Lower lobe of right lung (tissue), 2 donors: ENCODE measurements around the gene EIF4G2. TPM values are rescaled to one million over a fixed set of nuclear protein-coding genes. Genes with fewer than 3 reads are reported as not detected.

Source experiments
- ATAC-seq, 2 donors: fragments of 200-7000 bp; cut with Tn5 transposase; one replicate each; pipeline ENCODE4 v1.9.1; 2020 to 2022; ENCODE audit warnings: mild to moderate bottlenecking in 2 of 2, moderate library complexity in 2 of 2
- DNase-seq: peaks from one replicate; pipeline ENCODE4 v3.0.0-alpha.2; 2020
- H3K27ac ChIP-seq: fragments of 200-600 bp; one replicate; pipeline ENCODE4 v1.8.0; 2022
- H3K27me3 ChIP-seq: fragments of 200-600 bp; one replicate; pipeline ENCODE4 v1.8.0; 2022; ENCODE audit warnings: low read depth
- H3K36me3 ChIP-seq: fragments of 200-600 bp; one replicate; pipeline ENCODE4 v1.8.0; 2022; ENCODE audit warnings: mild to moderate bottlenecking
- H3K4me1 ChIP-seq: fragments of 200-600 bp; one replicate; pipeline ENCODE4 v1.8.0; 2022
- H3K4me3 ChIP-seq: fragments of 200-600 bp; one replicate; pipeline ENCODE4 v1.8.0; 2022; ENCODE audit warnings: mild to moderate bottlenecking
- H3K9me3 ChIP-seq: fragments of 200-600 bp; one replicate; pipeline ENCODE4 v1.8.0; 2022
- intact Hi-C: fragments of 100-400 bp; cut with DNase I; formaldehyde crosslinking; loops from one replicate; pipeline ENCODE4 v1.11.0; 2022
- total RNA-seq: library from RNA; stranded (reverse); fragmentation: NEBNext Ultra II Directional; extraction: Animal tissue kit (Norgen Biotek cat#: 25700); gene quantifications from one replicate; pipeline ENCODE4 v1.2.1, GENCODE V29; 2021
- TF ChIP-seq, protein P1 (sequence below): fragments of 200-600 bp; IDR thresholded peaks from one replicate; pipeline ENCODE4 v1.8.0; 2022; ENCODE audit warnings: antibody characterized with exemption, mild to moderate bottlenecking
- donor health status: DM: no; HTN: yes; CAD: no; lungs with severe emphysema.

EIF4G2 gene
- total RNA-seq, 1 donor from 2014 or later: 778 TPM

DNA sequence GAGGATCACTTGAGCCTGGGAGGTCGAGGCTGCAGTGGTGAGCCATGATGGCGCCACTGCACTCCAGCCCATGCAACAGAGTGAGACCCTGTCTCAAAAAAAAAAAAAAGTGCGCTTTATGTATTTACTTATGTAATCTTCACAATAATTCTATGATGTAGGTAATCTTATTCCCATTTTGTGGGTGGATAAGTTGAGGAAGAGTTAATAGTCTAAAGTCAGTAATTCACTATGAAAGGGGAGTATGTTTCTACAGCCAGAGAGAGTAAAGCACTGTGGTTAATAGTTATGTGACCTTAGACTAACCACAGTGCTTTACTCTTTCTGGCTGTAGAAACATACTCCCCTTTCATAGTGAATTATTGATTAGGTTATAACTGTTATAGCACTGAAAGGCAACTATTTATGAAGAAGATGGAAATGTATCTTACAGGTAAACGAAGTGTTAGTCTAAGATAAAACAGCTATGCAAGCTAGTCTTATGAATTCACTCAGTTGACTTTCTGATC is 45.8 kb downstream of the EIF4G2 start:
- no peaks in the 10 kb centered on the region for H3K4me1 ChIP-seq
- ATAC-seq: no peak
- H3K9me3 ChIP-seq: no peaks in the 10 kb centered on the region
- H3K4me3 ChIP-seq: no peak overlapping the region
- H3K36me3 ChIP-seq: peaks cover 7% of the 10 kb centered on the region
- no peak overlapping the region for H3K27ac ChIP-seq
- no peaks in the 10 kb centered on the region for H3K27me3 ChIP-seq
- TF ChIP-seq, protein P1, sequence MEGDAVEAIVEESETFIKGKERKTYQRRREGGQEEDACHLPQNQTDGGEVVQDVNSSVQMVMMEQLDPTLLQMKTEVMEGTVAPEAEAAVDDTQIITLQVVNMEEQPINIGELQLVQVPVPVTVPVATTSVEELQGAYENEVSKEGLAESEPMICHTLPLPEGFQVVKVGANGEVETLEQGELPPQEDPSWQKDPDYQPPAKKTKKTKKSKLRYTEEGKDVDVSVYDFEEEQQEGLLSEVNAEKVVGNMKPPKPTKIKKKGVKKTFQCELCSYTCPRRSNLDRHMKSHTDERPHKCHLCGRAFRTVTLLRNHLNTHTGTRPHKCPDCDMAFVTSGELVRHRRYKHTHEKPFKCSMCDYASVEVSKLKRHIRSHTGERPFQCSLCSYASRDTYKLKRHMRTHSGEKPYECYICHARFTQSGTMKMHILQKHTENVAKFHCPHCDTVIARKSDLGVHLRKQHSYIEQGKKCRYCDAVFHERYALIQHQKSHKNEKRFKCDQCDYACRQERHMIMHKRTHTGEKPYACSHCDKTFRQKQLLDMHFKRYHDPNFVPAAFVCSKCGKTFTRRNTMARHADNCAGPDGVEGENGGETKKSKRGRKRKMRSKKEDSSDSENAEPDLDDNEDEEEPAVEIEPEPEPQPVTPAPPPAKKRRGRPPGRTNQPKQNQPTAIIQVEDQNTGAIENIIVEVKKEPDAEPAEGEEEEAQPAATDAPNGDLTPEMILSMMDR: no peak
- intact Hi-C loops: no loop called here
- DNase-seq: no peak

DNA sequence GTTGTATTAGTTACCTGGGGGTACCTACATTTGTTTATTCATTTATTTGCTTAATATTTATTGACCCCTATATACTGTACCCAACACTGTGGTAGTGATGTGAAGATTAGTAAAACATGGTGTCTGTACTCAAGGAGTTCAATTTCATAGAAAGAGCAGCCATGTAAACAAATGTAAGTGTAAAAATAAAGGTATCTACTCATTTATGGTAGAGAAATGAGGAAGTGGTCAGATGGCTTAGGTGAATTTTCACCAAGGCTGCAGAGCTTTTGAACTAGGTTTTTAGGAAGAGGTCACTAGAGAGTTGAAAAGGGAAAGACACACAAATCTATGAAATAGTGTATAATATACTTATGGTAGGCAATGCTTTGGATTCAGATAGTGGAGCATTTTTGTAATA is 46.5 kb downstream of the EIF4G2 start:
- Histone ChIP-seq H3K4me1 (no peaks in the 10 kb centered on the region), H3K27ac (no peak overlapping the region), H3K36me3 (peaks cover 15% of the 10 kb centered on the region), H3K4me3 (no peak overlapping the region), H3K9me3 (no peaks in the 10 kb centered on the region), H3K27me3 (no peaks in the 10 kb centered on the region)
- intact Hi-C loops: no loop called here
- TF ChIP-seq, protein P1: no peak
- no peak for ATAC-seq
- no peak for DNase-seq

DNA sequence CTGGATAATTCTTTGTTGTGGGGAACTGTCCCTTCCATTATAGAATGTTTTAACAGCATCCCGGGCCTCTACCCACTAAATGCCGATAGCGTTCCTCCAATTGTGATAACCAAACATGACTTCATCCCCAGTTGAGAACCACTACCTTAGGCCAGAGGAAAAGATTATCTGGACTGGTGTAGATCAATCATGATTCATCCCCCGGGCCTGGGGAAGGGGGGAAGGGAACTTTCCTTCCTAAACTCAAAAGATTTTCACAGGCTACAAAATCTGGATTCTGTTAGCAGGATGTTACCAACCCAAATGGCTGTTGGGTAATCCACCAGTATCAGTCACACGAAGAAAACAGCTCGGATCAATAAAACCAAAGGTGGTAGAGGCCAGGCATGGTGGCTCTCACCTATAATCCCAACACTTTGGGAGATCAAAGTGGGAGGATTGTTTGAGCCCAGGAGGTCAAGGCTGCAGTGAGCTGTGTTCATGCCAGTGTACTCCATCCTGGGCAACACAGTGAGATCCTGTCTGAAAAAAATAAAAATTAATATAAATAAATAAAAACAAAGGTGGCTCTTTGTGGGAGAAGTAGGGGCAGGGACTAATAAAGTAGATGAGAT is 47.5 kb downstream of the EIF4G2 start:
- TF ChIP-seq, protein P1: no peak
- Histone ChIP-seq H3K27ac (no peak overlapping the region), H3K4me1 (no peaks in the 10 kb centered on the region), H3K4me3 (no peak overlapping the region), H3K27me3 (no peaks in the 10 kb centered on the region), H3K36me3 (peaks cover 25% of the 10 kb centered on the region), H3K9me3 (no peaks in the 10 kb centered on the region)
- DNase-seq: no peak
- no peak for ATAC-seq
- intact Hi-C loops: no loop called here

GRCh38 chr11:10758957-10759356 is 49.8 kb downstream of the EIF4G2 start:
- ATAC-seq: no peak
- Histone ChIP-seq H3K27me3 (no peaks in the 10 kb centered on the region), H3K9me3 (no peaks in the 10 kb centered on the region), H3K4me3 (no peak overlapping the region), H3K36me3 (peaks cover 47% of the 10 kb centered on the region), H3K4me1 (no peaks in the 10 kb centered on the region), H3K27ac (no peak overlapping the region)
- TF ChIP-seq, protein P1: no peak
- intact Hi-C loops: no loop called here
- no peak for DNase-seq

DNA sequence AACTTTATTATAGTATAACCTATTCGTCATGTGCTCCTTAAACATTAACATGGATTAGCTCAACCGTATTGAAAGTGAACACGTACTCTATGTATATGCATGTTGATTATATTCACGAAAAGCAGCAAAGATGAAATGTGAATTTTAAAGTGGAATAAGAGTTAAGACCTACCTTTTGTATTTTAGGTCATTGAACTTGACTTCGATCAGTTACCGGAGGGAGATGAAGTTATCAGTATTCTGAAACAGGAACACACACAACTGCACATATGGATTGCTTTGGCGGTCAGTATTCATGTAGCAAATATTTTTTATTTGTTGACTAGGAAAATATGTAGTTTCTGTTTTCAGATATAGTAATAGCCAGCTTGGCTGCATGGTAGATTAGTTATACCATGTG is 56.2 kb downstream of the EIF4G2 start:
- peaks cover 47% of the 10 kb centered on the region for H3K36me3 ChIP-seq
- H3K4me1 ChIP-seq: peaks cover 12% of the 10 kb centered on the region
- no peaks in the 10 kb centered on the region for H3K27me3 ChIP-seq
- intact Hi-C loops: no loop called here
- ATAC-seq: no peak
- DNase-seq: no peak
- H3K9me3 ChIP-seq: no peaks in the 10 kb centered on the region
- TF ChIP-seq, protein P1: no peak
- H3K4me3 ChIP-seq: peak overlapping the region; percentile 81
- no peak overlapping the region for H3K27ac ChIP-seq
